GM23248 (cell line): ENCODE results near the gene HDAC7.

Source experiments
- EZH2 ChIP-seq: fragments of 200-600 bp; sonication (generic); IDR thresholded peaks from 2 replicates; pipeline ENCODE4 v1.6.1; 2018; ENCODE audit warnings: antibody characterized with exemption, mild to moderate bottlenecking; ENCODE audit not compliant: insufficient read depth, poor library complexity, severe bottlenecking
- EZH2phosphoT487 ChIP-seq: fragments of 200-600 bp; sonication (generic); IDR thresholded peaks from 2 replicates; pipeline ENCODE4 v1.6.1; 2018; ENCODE audit warnings: antibody characterized with exemption, moderate library complexity, mild to moderate bottlenecking, low read depth; ENCODE audit not compliant: insufficient read depth

GRCh38 chr12:47748899-47749298, 70.8 kb downstream of the HDAC7 start:
- TF ChIP-seq EZH2 (no peak), EZH2phosphoT487 (no peak)
